ENCODE results near the gene POLR3C.
A peak's percentile ranks its signal among the peaks of the same experiment; 100 is the strongest.
"Not testable (repeated sequence)": the region's sequence is repeated elsewhere in the genome, so short reads cannot be mapped to it uniquely, and the experiment has no call there.

The POLR3C gene

GRCh38 chr1:145823565-145824498 is at the start of gene POLR3C, which contains the start of gene RNF115:
TSS of gene POLR3C (plus strand) at chr1:145824200. CDS start at chr1:145825777, 1,577 bp downstream.
TSS of gene RNF115 (minus strand) at chr1:145824095. CDS start at chr1:145823873, 222 bp downstream.
- peak; percentile 91 for DNase-seq

- no peak for DNase-seq
Measured at GRCh38 chr1:145777357-145778145, 46.4 kb upstream of the POLR3C start.

GRCh38 chr1:145778146-145778540 is 45.9 kb upstream of the POLR3C start:
- peak; percentile 58 for DNase-seq

- DNase-seq = peak; percentile 90
Measured at GRCh38 chr1:145782272-145783099, 41.5 kb upstream of the POLR3C start.

GRCh38 chr1:145784409-145784808 is 39.6 kb upstream of the POLR3C start:
- DNase-seq = no peak

- DNase-seq = no peak
Measured at GRCh38 chr1:145785547-145785946, 38.5 kb upstream of the POLR3C start.

GRCh38 chr1:145786271-145786670 is 37.7 kb upstream of the POLR3C start:
- no peak for DNase-seq

- no peak for DNase-seq
Measured at GRCh38 chr1:145788580-145788979, 35.4 kb upstream of the POLR3C start.

- not testable (repeated sequence) for DNase-seq
Measured at GRCh38 chr1:145791860-145792259, 32.1 kb upstream of the POLR3C start.

GRCh38 chr1:145792484-145792883 is 31.5 kb upstream of the POLR3C start:
- DNase-seq = no peak

- DNase-seq = no peak
Measured at GRCh38 chr1:145795257-145795881, 28.6 kb upstream of the POLR3C start.

- DNase-seq = no peak
Measured at GRCh38 chr1:145796753-145797152, 27.2 kb upstream of the POLR3C start.

- no peak for DNase-seq
Measured at GRCh38 chr1:145799806-145800205, 24.2 kb upstream of the POLR3C start.

- DNase-seq = no peak
Measured at GRCh38 chr1:145804235-145805045, 19.6 kb upstream of the POLR3C start.

- peak; percentile 27 for DNase-seq
Measured at GRCh38 chr1:145805057-145805456, 18.9 kb upstream of the POLR3C start.

- no peak for DNase-seq
Measured at GRCh38 chr1:145806408-145806807, 17.6 kb upstream of the POLR3C start.

- no peak for DNase-seq
Measured at GRCh38 chr1:145806844-145807243, 17.2 kb upstream of the POLR3C start.

- not testable (repeated sequence) for DNase-seq
Measured at GRCh38 chr1:145812977-145813810, 10.8 kb upstream of the POLR3C start.

- DNase-seq = peak; percentile 78
Measured at GRCh38 chr1:145818095-145818494, 5.9 kb upstream of the POLR3C start.

GRCh38 chr1:145822779-145823331 is 1.1 kb upstream of the POLR3C start:
- DNase-seq = not testable (repeated sequence)

All from fibroblast of upper back skin (primary cell).